IgD-negative memory B cell (primary cell): ENCODE measurements around the gene MED16. TPM values are rescaled to one million over a fixed set of nuclear protein-coding genes. Genes with fewer than 3 reads are reported as not detected.

Source experiments
- H3K27ac Mint-ChIP-seq, 3 donors: one replicate each; pipeline ENCODE4 v1.8.0; 2020 to 2022; ENCODE audit warnings: mild to moderate bottlenecking in 3 of 3, mixed read lengths in 3 of 3, moderate library complexity in 1 of 3
- H3K27me3 Mint-ChIP-seq: one replicate; pipeline ENCODE4 v1.8.0; 2021; ENCODE audit warnings: mixed read lengths
- H3K36me3 Mint-ChIP-seq: one replicate; pipeline ENCODE4 v1.8.0; 2020; ENCODE audit warnings: mild to moderate bottlenecking, mixed read lengths
- H3K4me1 Mint-ChIP-seq, 3 donors: one replicate each; pipeline ENCODE4 v1.8.0; 2020 to 2022; ENCODE audit warnings: mixed read lengths in 3 of 3, mild to moderate bottlenecking in 1 of 3
- H3K4me3 Mint-ChIP-seq, 4 donors: one replicate each; pipeline ENCODE4 v1.8.0; 2020 to 2022; ENCODE audit warnings: mild to moderate bottlenecking in 4 of 4, mixed read lengths in 4 of 4, moderate library complexity in 3 of 4
- H3K9me3 Mint-ChIP-seq, 3 donors: one replicate each; pipeline ENCODE4 v1.8.0; 2020 to 2021; ENCODE audit warnings: mixed read lengths in 3 of 3, mild to moderate bottlenecking in 1 of 3
- polyA plus RNA-seq: library from polyadenylated mRNA; unstranded; fragments of 300-500 nt; fragmentation: Illumina TruSeq; gene quantifications from one replicate; pipeline ENCODE4 v1.2.3, GENCODE V29; 2021

Gene MED16
- polyA plus RNA-seq, 1 donor from 2014 or later = 138 TPM

GRCh38 chr19:932648-933552, 39.9 kb upstream of the MED16 start:
- H3K36me3 Mint-ChIP-seq = peaks cover 7% of the 10 kb centered on the region
- peaks cover 0 to 2% (median 0%) of the 10 kb centered on the region in 3 donors for H3K9me3 Mint-ChIP-seq
- H3K4me1 Mint-ChIP-seq = peaks cover 10 to 15% (median 10%) of the 10 kb centered on the region in 3 donors
- H3K27me3 Mint-ChIP-seq = no peaks in the 10 kb centered on the region
- H3K27ac Mint-ChIP-seq = peak overlapping the region; percentile 91 to 97 (median 91)
- H3K4me3 Mint-ChIP-seq = peak overlapping the region; percentile 65 to 96 (median 83)

- peaks cover 5 to 11% (median 7%) of the 10 kb centered on the region in 3 donors for H3K4me1 Mint-ChIP-seq
- peaks cover 2% of the 10 kb centered on the region for H3K36me3 Mint-ChIP-seq
- H3K9me3 Mint-ChIP-seq = no peaks in the 10 kb centered on the region
- H3K4me3 Mint-ChIP-seq = peak overlapping the region in 2 of 4 donors; percentile 62 to 81
- no peaks in the 10 kb centered on the region for H3K27me3 Mint-ChIP-seq
- peak overlapping the region in 2 of 3 donors; percentile 78 to 87 for H3K27ac Mint-ChIP-seq
Observed at GRCh38 chr19:931860-932647, 39.1 kb upstream of the MED16 start.

- peak overlapping the region in 1 of 3 donors; percentile 84 for H3K27ac Mint-ChIP-seq
- H3K4me1 Mint-ChIP-seq = peaks cover 4 to 10% (median 7%) of the 10 kb centered on the region in 3 donors
- H3K27me3 Mint-ChIP-seq = no peaks in the 10 kb centered on the region
- H3K9me3 Mint-ChIP-seq = no peaks in the 10 kb centered on the region
- peak overlapping the region in 1 of 4 donors; percentile 55 for H3K4me3 Mint-ChIP-seq
- peaks cover 2% of the 10 kb centered on the region for H3K36me3 Mint-ChIP-seq
Observed at GRCh38 chr19:929891-930258, 36.9 kb upstream of the MED16 start.

GRCh38 chr19:929203-929890, 36.4 kb upstream of the MED16 start:
- Mint-ChIP-seq H3K4me3 (peak overlapping the region in 1 of 4 donors; percentile 63), H3K27ac (peak overlapping the region in 1 of 3 donors; percentile 88), H3K36me3 (peaks cover 2% of the 10 kb centered on the region)

GRCh38 chr19:928471-929202, 35.6 kb upstream of the MED16 start:
- Mint-ChIP-seq H3K4me1 (peaks cover 4 to 11% (median 10%) of the 10 kb centered on the region in 3 donors), H3K27ac (peak overlapping the region in 2 of 3 donors; percentile 73 to 88), H3K4me3 (peak overlapping the region in 3 of 4 donors; percentile 28 to 63 (median 60)), H3K9me3 (no peaks in the 10 kb centered on the region), H3K27me3 (no peaks in the 10 kb centered on the region), H3K36me3 (peaks cover 2% of the 10 kb centered on the region)

More at GRCh38 chr19:929203-929890, 36.4 kb upstream of the MED16 start:
- Mint-ChIP-seq H3K4me1 (peaks cover 4 to 10% (median 7%) of the 10 kb centered on the region in 3 donors), H3K9me3 (no peaks in the 10 kb centered on the region), H3K27me3 (no peaks in the 10 kb centered on the region)

- H3K4me3 Mint-ChIP-seq = peak overlapping the region; percentile 52 to 79 (median 67)
- no peaks in the 10 kb centered on the region for H3K27me3 Mint-ChIP-seq
- H3K4me1 Mint-ChIP-seq = peaks cover 4 to 11% (median 8%) of the 10 kb centered on the region in 3 donors
- H3K36me3 Mint-ChIP-seq = peaks cover 2% of the 10 kb centered on the region
- H3K27ac Mint-ChIP-seq = peak overlapping the region in 2 of 3 donors; percentile 19 to 88
- no peaks in the 10 kb centered on the region for H3K9me3 Mint-ChIP-seq
Observed at GRCh38 chr19:927780-928401, 34.9 kb upstream of the MED16 start.

- Mint-ChIP-seq H3K27ac (peak overlapping the region in 2 of 3 donors; percentile 19 to 88), H3K4me3 (peak overlapping the region; percentile 52 to 98 (median 71)), H3K4me1 (peaks cover 0 to 8% (median 6%) of the 10 kb centered on the region in 3 donors), H3K36me3 (peaks cover 2% of the 10 kb centered on the region), H3K9me3 (no peaks in the 10 kb centered on the region), H3K27me3 (no peaks in the 10 kb centered on the region)
Observed at GRCh38 chr19:927351-927779, 34.4 kb upstream of the MED16 start.

GRCh38 chr19:926589-927350, 33.8 kb upstream of the MED16 start:
- peak overlapping the region; percentile 86 to 98 (median 95) for H3K4me3 Mint-ChIP-seq
- no peaks in the 10 kb centered on the region for H3K27me3 Mint-ChIP-seq
- no peaks in the 10 kb centered on the region for H3K9me3 Mint-ChIP-seq
- H3K36me3 Mint-ChIP-seq = peaks cover 2% of the 10 kb centered on the region
- H3K4me1 Mint-ChIP-seq = peaks cover 4 to 8% (median 5%) of the 10 kb centered on the region in 3 donors
- peak overlapping the region; percentile 87 to 95 (median 93) for H3K27ac Mint-ChIP-seq

- Mint-ChIP-seq H3K27me3 (no peaks in the 10 kb centered on the region), H3K4me1 (peaks cover 4 to 12% (median 7%) of the 10 kb centered on the region in 3 donors), H3K27ac (peak overlapping the region in 2 of 3 donors; percentile 87 to 95), H3K4me3 (peak overlapping the region; percentile 86 to 97 (median 91)), H3K36me3 (peaks cover 2% of the 10 kb centered on the region), H3K9me3 (no peaks in the 10 kb centered on the region)
Observed at GRCh38 chr19:926323-926588, 33.3 kb upstream of the MED16 start.

GRCh38 chr19:925526-926322, 32.7 kb upstream of the MED16 start, which contains the start of gene ARID3A:
Gene ARID3A, plus strand, starts transcription at chr19:926035. Its CDS starts 3,494 bp downstream, at chr19:929529.
- peaks cover 4 to 13% (median 9%) of the 10 kb centered on the region in 3 donors for H3K4me1 Mint-ChIP-seq

GRCh38 chr19:925087-925525, 32.1 kb upstream of the MED16 start:
- H3K4me1 Mint-ChIP-seq = peaks cover 6 to 13% (median 9%) of the 10 kb centered on the region in 3 donors
- H3K4me3 Mint-ChIP-seq = peak overlapping the region; percentile 82 to 94 (median 93)
- H3K27ac Mint-ChIP-seq = peak overlapping the region; percentile 85 to 92 (median 90)
- H3K36me3 Mint-ChIP-seq = no peaks in the 10 kb centered on the region
- H3K9me3 Mint-ChIP-seq = no peaks in the 10 kb centered on the region
- no peaks in the 10 kb centered on the region for H3K27me3 Mint-ChIP-seq

More at GRCh38 chr19:925526-926322, 32.7 kb upstream of the MED16 start, which contains the start of gene ARID3A:
- no peaks in the 10 kb centered on the region for H3K36me3 Mint-ChIP-seq
- peak within 1 kb of the TSS; percentile 86 to 98 (median 95) for H3K4me3 Mint-ChIP-seq
- H3K27ac Mint-ChIP-seq = peak within 1 kb of the TSS; percentile 92 to 95 (median 93)
- H3K27me3 Mint-ChIP-seq = no peaks in the 10 kb centered on the region
- no peaks in the 10 kb centered on the region for H3K9me3 Mint-ChIP-seq

- H3K27ac Mint-ChIP-seq = peak overlapping the region; percentile 85 to 92 (median 90)
- peaks cover 3 to 13% (median 9%) of the 10 kb centered on the region in 3 donors for H3K4me1 Mint-ChIP-seq
- H3K4me3 Mint-ChIP-seq = peak overlapping the region; percentile 82 to 94 (median 93)
- no peaks in the 10 kb centered on the region for H3K36me3 Mint-ChIP-seq
- H3K9me3 Mint-ChIP-seq = no peaks in the 10 kb centered on the region
- no peaks in the 10 kb centered on the region for H3K27me3 Mint-ChIP-seq
Observed at GRCh38 chr19:924553-925086, 31.6 kb upstream of the MED16 start.
